Activated naive CD8-positive, alpha-beta T cell (primary cell): Measurements from ENCODE around the gene TRIM21.
"Not testable (repeated sequence)": the region's sequence is repeated elsewhere in the genome, so short reads cannot be mapped to it uniquely, and the experiment has no call there.

Source experiments
- H3K27ac Mint-ChIP-seq: one replicate; pipeline ENCODE4 v1.8.0; 2021; ENCODE audit warnings: mixed read lengths
- H3K27me3 Mint-ChIP-seq: one replicate; pipeline ENCODE4 v1.8.0; 2021; ENCODE audit warnings: mixed read lengths
- H3K36me3 Mint-ChIP-seq: one replicate; pipeline ENCODE4 v1.8.0; 2021; ENCODE audit warnings: mixed read lengths
- H3K4me1 Mint-ChIP-seq: one replicate; pipeline ENCODE4 v1.8.0; 2021; ENCODE audit warnings: low read depth, mixed read lengths
- H3K4me3 Mint-ChIP-seq: one replicate; pipeline ENCODE4 v1.8.0; 2021; ENCODE audit warnings: mild to moderate bottlenecking, mixed read lengths
- H3K9me3 Mint-ChIP-seq: one replicate; pipeline ENCODE4 v1.8.0; 2021; ENCODE audit warnings: low read depth, mixed read lengths

TRIM21 gene

DNA sequence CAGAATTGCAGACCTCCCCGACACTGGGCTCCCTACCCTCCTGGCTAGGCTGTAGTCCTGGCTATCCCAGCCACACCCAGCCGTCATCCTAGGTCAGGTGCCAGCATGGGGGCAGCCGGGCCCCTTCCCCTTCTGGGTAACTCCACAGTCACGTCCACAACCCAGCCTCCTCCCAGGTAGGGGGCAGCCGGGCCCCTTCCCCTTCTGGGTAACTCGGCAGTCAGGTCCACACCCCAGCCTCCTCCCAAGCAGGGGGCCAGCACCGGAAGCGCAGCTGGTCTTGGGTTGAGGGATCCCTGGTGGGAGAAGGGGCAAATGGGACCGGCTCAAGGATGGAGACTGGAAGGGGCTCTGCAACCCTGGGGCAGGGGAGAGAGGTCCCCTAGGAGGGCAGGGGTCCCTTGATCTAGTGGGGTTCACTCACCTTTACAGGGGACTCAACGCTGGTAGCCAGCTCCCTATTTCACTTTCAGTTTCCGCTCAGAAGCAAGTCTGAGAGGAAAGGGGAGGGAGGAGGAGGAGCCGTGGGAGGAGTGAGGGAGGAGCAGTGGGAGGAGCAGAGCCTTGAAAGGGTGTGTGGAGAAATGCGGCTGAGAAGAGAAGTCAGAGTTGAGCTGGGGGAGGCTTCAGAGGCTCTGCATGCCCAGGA lies at the start of gene TRIM21:
TSS of gene TRIM21 (minus strand) at position 494 of the 649 bp plus-strand sequence. CDS start 3,293 bp downstream, outside the sequence.
- Mint-ChIP-seq H3K4me3 (peak within 1 kb of the TSS; percentile 94), H3K36me3 (peaks cover 14% of the 10 kb centered on the region), H3K4me1 (peaks cover 50% of the 10 kb centered on the region), H3K9me3 (peaks cover 5% of the 10 kb centered on the region), H3K27ac (peak within 1 kb of the TSS; percentile 93), H3K27me3 (peaks cover 4% of the 10 kb centered on the region)

DNA sequence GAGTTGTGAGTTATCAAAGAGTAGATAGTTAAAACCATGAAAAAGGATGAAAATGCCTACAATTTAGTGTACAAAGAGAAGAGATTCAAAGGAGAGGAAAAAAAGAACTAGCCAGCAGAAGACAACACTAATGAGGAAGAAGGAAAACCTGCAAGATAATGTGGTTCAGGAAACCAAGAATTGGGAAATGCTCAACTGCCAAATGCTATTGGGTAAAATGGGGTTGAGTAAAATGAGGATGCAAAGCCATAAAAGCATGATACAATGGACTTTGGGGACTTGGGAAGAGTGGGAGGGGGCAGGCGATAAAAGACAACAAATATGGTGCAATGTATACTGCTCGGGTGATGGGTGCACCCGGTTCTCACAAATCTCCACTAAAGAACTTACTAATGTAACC lies 48.0 kb upstream of the TRIM21 start:
- Mint-ChIP-seq H3K4me3 (no peak overlapping the region), H3K9me3 (peaks cover 3% of the 10 kb centered on the region), H3K4me1 (no peaks in the 10 kb centered on the region), H3K27me3 (peaks cover 9% of the 10 kb centered on the region), H3K27ac (no peak overlapping the region), H3K36me3 (peaks cover 3% of the 10 kb centered on the region)

DNA sequence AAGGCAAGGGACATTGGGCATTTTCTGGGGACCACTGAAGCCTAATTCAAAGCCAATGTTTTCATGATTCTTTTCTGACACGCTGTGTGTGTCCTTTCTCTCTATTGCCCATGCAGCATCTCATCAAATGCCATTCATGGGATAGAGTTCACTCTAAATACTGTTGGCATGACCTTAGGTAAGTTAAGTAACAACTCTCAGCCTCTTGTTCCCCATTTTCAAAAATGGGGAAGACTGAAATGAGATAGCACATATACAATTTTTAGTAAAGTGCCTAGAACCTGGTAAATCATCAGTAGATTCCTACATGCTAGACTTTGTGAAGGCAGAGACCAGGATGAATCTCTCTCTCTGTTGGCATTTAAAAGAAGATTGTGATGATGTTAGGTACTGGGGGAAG lies 42.9 kb upstream of the TRIM21 start:
- Mint-ChIP-seq H3K36me3 (peaks cover 3% of the 10 kb centered on the region), H3K9me3 (peaks cover 1% of the 10 kb centered on the region), H3K27ac (no peak overlapping the region), H3K4me1 (no peaks in the 10 kb centered on the region), H3K27me3 (peaks cover 11% of the 10 kb centered on the region), H3K4me3 (no peak overlapping the region)

DNA sequence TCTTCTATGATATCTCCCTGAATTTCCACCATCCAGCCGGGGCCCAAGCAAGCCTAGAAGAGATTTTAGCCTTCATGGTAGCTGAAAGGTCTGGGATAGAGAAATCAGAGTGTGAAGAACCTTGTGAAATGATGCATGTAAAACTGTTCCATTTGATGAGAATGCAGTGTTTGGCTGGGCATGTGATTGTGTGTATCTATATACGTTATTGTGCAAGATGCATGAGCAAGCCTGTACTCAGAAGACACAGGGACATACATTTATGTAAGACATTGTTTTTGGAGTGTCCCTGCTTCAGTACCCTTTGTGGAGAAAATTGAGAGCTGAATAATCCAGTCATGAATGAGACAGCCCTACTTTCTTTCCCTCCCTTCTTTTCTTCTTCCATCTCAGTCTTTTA lies 40.4 kb upstream of the TRIM21 start:
- Mint-ChIP-seq H3K36me3 (peaks cover under 1% of the 10 kb centered on the region), H3K9me3 (no peaks in the 10 kb centered on the region), H3K4me3 (no peak overlapping the region), H3K4me1 (no peaks in the 10 kb centered on the region), H3K27me3 (peaks cover 10% of the 10 kb centered on the region), H3K27ac (no peak overlapping the region)

DNA sequence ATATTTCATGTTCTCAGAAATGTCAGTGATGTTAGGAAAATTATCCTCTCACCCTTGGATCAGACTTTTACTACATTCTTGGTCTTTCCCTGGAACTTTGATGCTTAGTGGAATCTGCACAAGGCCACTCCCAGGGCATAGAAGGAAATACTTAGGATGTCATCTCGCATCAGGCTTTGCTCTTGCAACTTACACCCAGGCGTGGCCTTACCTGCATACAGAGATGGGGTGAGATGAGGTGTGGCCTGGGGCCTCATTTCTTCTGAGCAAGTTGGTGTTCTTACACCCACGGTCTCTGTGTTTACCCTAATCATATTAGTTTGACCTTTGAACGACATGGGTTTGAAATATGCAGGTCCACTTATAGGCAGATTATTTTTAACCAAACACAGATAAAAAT lies 36.5 kb upstream of the TRIM21 start:
- peaks cover 3% of the 10 kb centered on the region for H3K27me3 Mint-ChIP-seq
- H3K27ac Mint-ChIP-seq = no peak overlapping the region
- H3K36me3 Mint-ChIP-seq = no peaks in the 10 kb centered on the region
- no peaks in the 10 kb centered on the region for H3K4me1 Mint-ChIP-seq
- no peaks in the 10 kb centered on the region for H3K9me3 Mint-ChIP-seq
- no peak overlapping the region for H3K4me3 Mint-ChIP-seq

DNA sequence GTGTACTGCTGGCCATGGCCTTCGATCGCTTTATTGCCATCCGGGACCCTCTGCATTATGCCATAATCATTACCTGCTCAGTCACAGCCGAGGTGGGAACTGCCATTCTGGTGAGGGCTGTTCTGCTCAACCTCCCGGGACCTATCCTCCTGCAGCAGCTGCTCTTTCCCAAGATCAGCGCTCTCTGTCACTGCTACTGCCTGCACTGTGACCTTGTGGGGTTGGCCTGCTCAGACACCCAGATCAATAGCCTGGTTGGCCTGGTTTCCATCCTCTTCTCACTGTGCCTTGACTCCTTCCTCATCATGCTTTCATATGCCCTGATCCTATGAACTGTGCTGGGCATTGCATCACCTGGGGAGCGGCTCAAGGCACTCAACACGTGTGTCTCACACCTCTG lies 24.9 kb upstream of the TRIM21 start:
- Mint-ChIP-seq H3K27me3 (peaks cover 3% of the 10 kb centered on the region), H3K27ac (no peak overlapping the region), H3K36me3 (peaks cover 3% of the 10 kb centered on the region), H3K4me3 (no peak overlapping the region), H3K9me3 (peaks cover 2% of the 10 kb centered on the region), H3K4me1 (no peaks in the 10 kb centered on the region)

DNA sequence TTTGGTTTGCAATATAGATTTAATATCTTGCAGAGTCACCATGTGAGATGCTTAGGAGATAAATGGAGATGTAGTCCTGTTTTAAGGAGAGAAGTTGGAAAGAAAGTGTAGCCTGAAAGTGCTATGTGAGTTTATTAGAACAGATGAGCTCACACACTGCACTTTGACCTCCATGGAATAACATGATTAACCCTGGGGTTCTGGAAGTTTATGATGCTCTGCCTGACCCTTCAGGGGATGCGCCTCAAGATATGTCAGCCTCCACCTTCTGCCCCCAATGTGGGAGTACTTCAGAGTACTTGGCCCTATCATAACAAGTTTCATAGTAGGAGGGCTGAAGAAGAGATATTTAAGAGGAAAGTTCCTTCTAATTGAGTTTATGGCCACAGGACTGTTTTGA lies 23.3 kb upstream of the TRIM21 start:
- no peaks in the 10 kb centered on the region for H3K9me3 Mint-ChIP-seq
- H3K4me1 Mint-ChIP-seq = no peaks in the 10 kb centered on the region
- no peak overlapping the region for H3K27ac Mint-ChIP-seq
- no peak overlapping the region for H3K4me3 Mint-ChIP-seq
- H3K36me3 Mint-ChIP-seq = peaks cover 3% of the 10 kb centered on the region
- peaks cover 1% of the 10 kb centered on the region for H3K27me3 Mint-ChIP-seq

DNA sequence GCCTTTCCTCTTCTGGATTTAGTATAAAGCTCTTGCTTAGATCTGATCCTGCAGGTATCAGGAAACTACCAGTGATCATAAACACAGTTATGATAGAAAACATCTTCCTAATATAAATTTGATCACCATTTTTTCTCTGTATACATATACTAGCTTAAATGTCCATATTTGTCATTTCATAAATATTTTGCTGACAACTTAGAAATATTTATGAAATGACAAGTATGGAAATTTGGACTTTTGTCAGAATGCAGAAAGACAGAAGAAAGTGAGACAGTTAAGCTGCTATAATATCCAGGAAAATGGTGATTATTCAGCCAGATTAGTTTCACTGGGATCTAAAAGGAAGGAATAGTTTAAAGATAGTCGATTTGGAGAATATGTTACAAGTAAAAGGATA lies 22.8 kb upstream of the TRIM21 start:
- peaks cover under 1% of the 10 kb centered on the region for H3K27me3 Mint-ChIP-seq
- H3K36me3 Mint-ChIP-seq = peaks cover 3% of the 10 kb centered on the region
- no peaks in the 10 kb centered on the region for H3K4me1 Mint-ChIP-seq
- H3K27ac Mint-ChIP-seq = no peak overlapping the region
- no peaks in the 10 kb centered on the region for H3K9me3 Mint-ChIP-seq
- H3K4me3 Mint-ChIP-seq = no peak overlapping the region

DNA sequence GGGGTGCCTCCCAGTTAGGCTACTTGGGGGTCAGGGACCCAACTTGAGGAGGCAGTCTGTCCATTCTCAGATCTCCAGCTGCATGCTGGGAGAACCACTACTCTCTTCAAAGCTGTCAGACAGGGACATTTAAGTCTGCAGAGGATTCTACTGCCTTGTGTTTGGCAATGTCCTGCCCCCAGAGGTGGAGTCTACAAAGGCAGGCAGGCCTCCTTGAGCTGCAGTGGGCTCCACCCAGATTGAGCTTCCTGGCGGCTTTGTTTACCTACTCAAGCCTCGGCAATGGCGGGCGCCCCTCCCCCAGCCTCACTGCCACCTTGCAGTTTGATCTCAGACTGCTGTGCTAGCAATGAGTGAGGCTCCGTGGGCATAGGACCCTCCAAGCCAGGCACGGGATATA lies 12.7 kb upstream of the TRIM21 start:
- not testable (repeated sequence) for H3K4me3 Mint-ChIP-seq, H3K27me3 Mint-ChIP-seq, H3K4me1 Mint-ChIP-seq, H3K9me3 Mint-ChIP-seq, H3K27ac Mint-ChIP-seq, H3K36me3 Mint-ChIP-seq

DNA sequence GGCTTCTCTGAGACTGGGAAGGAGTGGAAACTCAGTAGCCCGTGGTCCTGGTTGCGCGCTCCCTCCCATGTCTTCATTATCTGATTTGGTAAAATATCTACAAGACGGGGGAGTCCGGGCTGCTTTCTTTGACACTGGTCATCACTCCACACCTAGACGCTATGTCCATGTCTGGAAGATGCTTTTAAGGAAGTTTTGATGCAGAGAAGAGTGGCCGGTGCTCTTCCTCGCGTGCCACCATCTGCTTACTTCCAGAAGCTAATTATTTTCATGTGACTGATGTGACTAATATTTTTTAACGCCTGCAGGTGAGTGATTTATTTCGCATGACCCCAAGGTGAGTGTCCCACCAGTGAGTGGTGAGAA lies 339 bp upstream of the TRIM21 start:
- peaks cover 17% of the 10 kb centered on the region for H3K36me3 Mint-ChIP-seq
- peak overlapping the region; percentile 94 for H3K4me3 Mint-ChIP-seq
- peaks cover 6% of the 10 kb centered on the region for H3K27me3 Mint-ChIP-seq

DNA sequence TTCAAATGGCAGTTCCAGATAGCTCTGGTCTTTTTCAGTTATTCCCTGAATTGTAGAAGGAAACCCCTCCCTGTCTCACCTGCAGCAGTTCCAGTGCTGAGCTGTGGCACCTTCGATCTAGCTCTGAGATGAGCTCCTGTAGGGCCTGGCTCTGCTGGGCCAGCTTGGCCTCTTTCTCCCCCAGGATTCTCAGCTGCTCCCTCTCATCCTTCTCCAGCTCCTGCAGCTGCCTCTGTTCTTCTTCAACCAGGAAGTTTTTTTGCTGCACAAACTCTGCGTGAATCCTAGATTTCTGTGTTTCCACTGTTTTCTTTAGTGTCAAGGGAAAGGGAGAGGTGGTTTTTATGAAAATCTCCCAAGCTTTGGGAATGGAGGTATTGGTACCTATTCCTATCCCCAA lies 5.3 kb downstream of the TRIM21 start:
- no peak overlapping the region for H3K4me3 Mint-ChIP-seq
- H3K27ac Mint-ChIP-seq = peak overlapping the region; percentile 28
- H3K27me3 Mint-ChIP-seq = no peaks in the 10 kb centered on the region
- peaks cover 26% of the 10 kb centered on the region for H3K36me3 Mint-ChIP-seq
- peaks cover 37% of the 10 kb centered on the region for H3K4me1 Mint-ChIP-seq
- H3K9me3 Mint-ChIP-seq = no peaks in the 10 kb centered on the region

More for the DNA sequence above, 339 bp upstream of the TRIM21 start:
- Mint-ChIP-seq H3K9me3 (peaks cover 7% of the 10 kb centered on the region), H3K4me1 (peaks cover 50% of the 10 kb centered on the region), H3K27ac (peak overlapping the region; percentile 93)

DNA sequence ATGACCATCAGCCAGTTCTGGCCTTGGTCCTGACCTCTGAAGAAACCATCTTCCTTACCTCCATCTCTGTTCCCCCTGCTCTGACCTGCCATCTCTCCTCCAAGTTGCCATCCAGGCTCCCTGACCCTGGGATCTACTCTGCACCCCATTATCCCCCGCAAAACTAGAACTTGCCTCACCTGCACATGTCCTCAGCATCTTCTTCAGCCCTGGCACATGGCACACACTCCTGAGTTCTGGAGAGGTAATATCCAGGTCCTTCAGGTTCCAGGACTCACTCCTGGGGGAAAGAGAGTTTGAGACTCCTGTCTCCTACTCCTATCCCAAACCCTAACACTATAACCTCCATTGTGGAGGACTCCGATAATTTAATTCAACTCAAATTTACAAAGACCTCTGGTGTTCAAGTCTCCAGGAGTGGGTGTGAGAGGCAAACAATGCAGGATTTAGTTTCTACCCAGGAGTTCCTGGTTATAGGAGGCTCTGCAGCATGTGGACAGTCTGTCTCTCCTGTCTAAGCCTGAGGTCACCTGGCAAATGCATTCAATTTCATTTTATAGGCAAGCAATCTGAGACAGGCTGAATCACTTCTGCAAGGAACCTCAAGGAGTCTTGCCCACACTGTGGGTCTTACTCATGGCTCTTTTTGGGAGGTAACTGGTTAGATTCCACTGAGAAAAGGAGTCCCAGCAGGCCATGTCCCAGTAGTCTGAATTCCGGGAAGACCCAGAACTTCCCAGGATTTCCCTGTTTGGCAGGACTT lies 7.3 kb downstream of the TRIM21 start:
- Mint-ChIP-seq H3K36me3 (peaks cover 24% of the 10 kb centered on the region), H3K27me3 (no peaks in the 10 kb centered on the region), H3K4me1 (peaks cover 20% of the 10 kb centered on the region), H3K4me3 (no peak overlapping the region), H3K27ac (no peak overlapping the region), H3K9me3 (no peaks in the 10 kb centered on the region)

DNA sequence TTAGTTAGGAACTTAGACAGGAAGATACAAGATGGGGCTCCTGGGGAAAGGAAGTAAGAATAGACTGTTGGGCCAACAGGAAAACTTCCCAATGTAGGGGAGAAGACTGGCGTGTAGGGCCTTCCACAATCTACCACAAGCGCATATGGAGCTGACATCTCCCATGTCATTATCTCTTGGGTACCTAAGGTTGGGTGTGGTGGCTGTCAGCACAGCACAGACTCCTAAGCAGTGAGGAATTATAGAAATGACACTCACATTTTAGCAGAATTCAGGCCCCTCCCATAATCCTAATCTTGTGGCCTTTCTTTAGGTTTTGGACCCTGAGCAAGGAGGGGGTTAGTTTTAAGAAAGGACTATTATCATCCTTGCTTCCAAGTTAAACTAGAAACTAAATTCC lies 11.6 kb downstream of the TRIM21 start:
- H3K27me3 Mint-ChIP-seq = no peaks in the 10 kb centered on the region
- peaks cover 19% of the 10 kb centered on the region for H3K36me3 Mint-ChIP-seq
- H3K4me1 Mint-ChIP-seq = peaks cover 3% of the 10 kb centered on the region
- no peak overlapping the region for H3K4me3 Mint-ChIP-seq
- no peak overlapping the region for H3K27ac Mint-ChIP-seq
- H3K9me3 Mint-ChIP-seq = no peaks in the 10 kb centered on the region

DNA sequence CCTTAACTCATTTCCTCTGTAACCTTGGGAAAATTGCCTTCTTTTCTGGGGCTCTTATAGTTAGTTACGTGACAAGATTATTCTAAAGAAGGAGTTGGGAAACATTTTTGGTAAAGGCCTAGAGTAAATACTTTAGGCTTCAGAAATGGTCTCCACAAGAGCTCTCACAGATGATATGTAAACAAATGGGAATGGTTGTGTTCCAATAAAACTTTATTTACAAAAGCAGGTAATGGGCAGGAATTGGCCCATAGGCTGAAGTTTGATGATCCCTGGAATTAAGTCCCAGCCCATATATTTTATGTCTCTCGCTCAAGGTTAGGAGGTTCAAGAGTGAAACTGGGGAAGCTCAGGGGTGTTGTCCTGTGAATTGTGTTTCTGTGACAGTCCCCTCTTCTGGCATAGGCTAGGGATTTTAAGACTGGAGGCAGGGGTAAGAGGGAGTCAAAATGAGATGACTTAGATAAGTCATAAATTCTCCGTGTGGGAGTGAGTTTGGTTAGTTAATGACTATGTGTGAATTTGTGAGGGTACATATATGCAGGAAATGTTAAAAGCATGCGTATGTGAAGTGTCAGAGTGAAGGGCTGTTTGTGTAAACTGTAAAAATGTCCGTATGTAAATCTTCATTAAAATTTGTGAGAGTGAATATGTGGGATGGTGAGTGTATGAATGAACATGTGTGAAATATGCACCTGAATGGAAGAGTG lies 17.9 kb downstream of the TRIM21 start:
- no peaks in the 10 kb centered on the region for H3K27me3 Mint-ChIP-seq
- no peaks in the 10 kb centered on the region for H3K9me3 Mint-ChIP-seq
- no peaks in the 10 kb centered on the region for H3K4me1 Mint-ChIP-seq
- no peak overlapping the region for H3K4me3 Mint-ChIP-seq
- H3K36me3 Mint-ChIP-seq = peaks cover 2% of the 10 kb centered on the region
- no peak overlapping the region for H3K27ac Mint-ChIP-seq

DNA sequence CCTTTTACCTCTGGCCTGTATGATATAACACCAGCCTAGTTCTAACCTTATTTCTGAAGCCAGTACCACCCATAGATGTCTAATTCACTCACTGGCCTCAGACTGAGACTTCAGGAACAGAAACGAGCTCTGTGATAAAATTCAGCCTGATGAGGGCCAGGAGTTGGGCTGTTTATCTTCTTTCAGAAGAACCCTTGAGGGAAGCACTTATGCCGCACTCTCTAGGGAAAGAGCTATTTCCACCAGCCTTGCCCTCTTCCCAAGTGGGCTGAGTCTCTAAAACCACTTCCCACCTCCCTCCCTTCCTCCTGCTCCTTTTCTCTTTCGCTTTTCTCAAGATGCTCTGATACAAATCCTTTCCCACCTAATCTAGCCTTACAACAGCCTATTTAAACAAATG lies 23.3 kb downstream of the TRIM21 start:
- H3K4me3 Mint-ChIP-seq = no peak overlapping the region
- H3K4me1 Mint-ChIP-seq = no peaks in the 10 kb centered on the region
- peaks cover 2% of the 10 kb centered on the region for H3K36me3 Mint-ChIP-seq
- no peaks in the 10 kb centered on the region for H3K27me3 Mint-ChIP-seq
- H3K27ac Mint-ChIP-seq = no peak overlapping the region
- no peaks in the 10 kb centered on the region for H3K9me3 Mint-ChIP-seq
